Measurements from ENCODE around the gene NRXN3.
A peak's percentile ranks its signal among the peaks of the same experiment; 100 is the strongest.
"Not testable (repeated sequence)": the region's sequence is repeated elsewhere in the genome, so short reads cannot be mapped to it uniquely, and the experiment has no call there.

Gene NRXN3

DNA sequence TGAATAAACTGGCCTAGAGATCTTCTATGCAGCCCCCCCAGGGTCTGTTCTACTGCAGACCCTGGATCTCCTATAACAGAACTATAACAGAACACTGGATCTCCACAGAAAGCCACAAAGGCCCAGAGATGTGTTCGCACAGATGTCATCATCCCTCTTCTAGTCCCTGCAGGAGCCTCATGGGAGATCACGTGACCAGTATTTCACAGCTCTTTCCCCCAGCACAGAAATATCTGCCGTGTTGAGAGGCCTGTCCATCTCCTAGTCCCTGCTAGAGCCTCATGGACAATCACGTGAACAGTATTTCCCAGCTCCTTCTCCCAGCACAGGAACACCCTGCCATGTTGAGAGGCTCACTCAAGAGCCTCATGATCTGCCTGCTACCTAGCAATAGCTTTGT is 331.7 kb downstream of the NRXN3 start:
- DNase-seq = no peak

- no peak for DNase-seq
Measured at GRCh38 chr14:78508023-78508422, 337.9 kb downstream of the NRXN3 start.

DNA sequence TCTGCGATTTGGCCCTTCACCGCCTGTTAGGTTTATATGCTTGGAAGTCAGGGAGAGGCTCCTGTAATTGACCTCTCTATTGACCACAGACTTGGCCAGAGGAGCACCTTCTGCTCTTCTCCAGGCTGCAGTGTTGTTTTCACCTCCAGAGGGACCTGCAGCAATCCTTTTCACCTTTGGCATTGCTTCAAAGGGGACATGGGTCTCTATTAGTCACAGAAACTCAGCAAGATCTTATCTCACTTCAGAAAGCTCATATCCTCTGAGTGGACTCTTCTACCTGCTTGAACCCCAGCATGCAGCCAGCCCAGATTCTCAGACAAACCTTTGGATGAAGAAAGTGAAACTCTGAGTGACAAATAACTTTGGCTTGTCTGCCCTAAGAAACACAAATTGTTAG is 339.3 kb downstream of the NRXN3 start:
- DNase-seq = no peak

DNA sequence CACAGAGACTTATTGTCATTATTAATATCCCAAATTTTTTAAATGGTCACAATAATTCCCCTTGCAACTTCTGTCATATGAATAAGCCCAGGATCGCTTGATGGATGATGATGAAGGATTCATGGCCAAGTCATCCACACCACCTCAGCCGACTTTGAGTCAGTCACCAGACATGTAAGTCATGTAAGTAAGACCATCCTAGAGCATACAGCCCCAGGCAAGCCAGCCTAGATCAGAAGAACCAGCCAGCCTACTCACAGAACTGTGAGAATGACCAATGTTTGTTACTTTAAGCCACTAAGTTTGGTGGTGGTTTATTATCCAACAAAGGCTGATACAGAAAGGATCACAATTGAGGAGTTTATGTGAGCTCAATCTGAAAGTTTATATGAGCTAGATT is 341.8 kb downstream of the NRXN3 start:
- no peak for DNase-seq

DNA sequence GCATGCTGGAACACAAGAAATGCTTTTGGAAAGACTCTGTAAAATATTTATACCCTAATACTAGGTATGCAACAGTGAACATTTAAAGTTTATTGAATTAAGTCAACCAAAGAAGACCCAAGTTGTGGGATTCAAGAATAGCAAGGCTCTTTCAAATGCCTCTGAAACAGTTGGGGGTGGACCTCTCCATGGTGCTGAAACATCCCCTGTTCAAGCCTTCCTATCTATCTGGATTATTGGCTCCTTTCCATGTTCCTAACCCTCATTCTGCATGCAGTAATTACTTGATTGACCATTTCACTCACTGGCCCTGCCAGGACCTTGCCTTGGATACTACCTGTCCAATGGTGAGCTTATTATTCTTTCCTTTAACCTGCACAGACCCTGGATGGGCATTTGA is 349.7 kb downstream of the NRXN3 start:
- no peak for DNase-seq

- DNase-seq = no peak
Measured at GRCh38 chr14:78524196-78524595, 354.0 kb downstream of the NRXN3 start.

GRCh38 chr14:78524766-78525165 is 354.6 kb downstream of the NRXN3 start:
- no peak for DNase-seq

DNA sequence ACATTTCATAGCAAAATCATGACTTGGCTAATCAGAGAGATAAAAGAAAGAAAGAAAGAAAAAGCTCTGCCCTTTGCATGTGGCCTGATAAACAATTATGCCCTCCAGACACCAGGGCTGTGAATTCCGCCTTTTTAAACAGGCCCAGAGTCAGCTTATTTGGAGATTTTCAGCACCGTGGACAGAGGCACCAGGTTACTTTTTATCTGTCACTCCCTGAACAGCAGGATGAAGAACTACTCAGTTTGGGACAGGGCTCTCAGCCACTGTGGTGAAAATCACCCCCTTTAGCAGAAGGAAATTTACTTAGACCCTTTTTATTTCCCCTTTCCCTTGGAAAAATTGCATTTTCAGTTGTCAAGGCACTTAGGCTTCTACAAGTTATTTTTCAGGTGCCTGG is 359.9 kb downstream of the NRXN3 start:
- no peak for DNase-seq

DNA sequence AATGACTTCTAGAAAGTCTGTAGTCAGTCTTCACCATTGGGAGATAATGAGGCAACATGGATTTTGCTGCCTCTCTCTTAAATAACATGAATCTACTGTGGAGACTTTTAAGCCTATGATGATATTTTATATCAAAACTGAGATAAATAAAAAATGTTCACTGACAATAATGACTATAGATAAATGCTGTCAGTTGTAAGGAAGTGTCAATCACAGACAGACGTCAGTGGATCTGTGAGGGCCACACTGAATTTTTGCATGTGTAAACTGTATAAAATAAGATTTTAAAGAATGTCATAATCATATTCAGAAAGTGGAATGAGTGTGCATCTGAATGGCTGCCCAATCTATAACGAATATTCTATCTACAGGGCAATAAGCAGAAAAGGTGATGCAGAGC is 364.0 kb downstream of the NRXN3 start:
- no peak for DNase-seq

DNA sequence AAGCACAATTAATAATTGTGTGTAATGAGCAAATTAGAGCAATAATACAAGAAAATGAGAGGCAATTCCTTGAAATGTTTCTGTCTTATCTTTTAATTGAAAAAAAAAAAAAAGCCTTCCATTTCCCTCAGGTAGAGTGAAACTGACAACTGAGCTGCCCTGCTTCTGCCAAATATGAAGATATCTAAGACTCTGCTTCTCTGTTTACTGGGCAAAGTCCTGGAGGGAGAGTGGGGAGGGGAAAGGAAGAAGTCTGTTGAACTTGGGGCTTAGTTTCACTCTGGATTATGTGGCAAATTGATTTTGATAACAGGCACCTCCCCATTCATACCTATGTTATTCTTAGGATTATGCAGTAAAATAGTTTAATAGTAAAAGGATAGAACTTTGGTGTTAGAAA is 364.9 kb downstream of the NRXN3 start:
- no peak for DNase-seq

DNA sequence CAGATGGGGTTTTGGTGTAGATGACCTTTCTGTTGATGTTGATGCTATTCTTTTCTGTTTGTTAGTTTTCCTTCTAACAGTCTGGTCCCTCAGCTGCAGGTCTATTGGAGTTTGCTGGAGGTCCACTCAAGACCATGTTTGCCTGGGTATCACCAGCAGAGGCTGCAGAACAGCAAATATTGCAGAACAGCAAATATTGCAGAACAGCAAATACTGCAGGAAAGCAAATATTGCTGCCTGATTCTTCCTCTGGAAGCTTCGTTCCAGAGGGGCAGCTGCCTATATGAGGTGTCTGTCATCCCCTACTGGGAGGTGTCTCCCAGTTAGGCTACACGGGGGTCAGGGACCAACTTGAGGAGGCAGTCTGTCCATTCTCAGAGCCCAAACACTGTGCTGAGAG is 371.6 kb downstream of the NRXN3 start:
- not testable (repeated sequence) for DNase-seq

GRCh38 chr14:78543433-78543832 is 373.3 kb downstream of the NRXN3 start:
- DNase-seq = no peak

DNA sequence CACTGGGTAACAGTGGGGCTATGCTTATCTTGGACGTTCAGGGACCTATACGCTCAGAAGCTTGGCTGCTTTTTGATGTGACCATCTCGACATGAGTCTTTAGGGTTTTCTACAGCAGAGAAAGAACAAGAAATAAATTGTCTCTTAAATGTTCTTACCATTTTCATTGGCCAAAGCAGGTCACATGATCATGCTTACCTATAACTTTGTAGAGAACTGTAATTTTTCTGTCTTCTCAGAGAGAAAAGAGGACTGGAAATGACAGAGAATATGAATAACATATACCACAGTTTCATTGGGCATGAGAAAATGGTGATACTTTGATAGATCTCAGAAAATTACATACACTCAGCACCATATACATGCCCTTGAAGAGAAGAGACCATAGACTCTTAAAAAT is 390.9 kb downstream of the NRXN3 start:
- no peak for DNase-seq

GRCh38 chr14:78566026-78566858 is 396.1 kb downstream of the NRXN3 start:
- DNase-seq = peak; percentile 58

GRCh38 chr14:78566859-78567172 is 396.6 kb downstream of the NRXN3 start:
- no peak for DNase-seq

DNA sequence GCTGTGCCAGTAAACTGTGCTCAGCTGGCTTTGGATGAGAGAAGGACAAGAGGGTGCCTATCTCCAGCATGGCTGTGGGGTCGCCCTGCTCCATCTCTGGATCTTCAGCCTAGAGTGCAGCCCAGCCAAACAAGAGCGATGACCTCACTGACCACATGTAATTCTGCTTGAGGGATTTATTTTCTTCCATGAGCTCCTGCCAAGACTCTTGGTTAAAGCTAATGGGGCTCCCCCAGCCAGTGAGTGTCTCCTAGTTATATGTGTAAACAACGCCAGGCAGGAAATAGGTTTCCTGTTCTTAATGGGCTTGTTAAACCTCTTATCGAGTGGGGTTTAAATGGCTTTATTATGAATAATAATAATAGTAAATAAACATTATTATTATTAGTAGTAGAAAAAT is 397.2 kb downstream of the NRXN3 start:
- peak; percentile 39 for DNase-seq

DNA sequence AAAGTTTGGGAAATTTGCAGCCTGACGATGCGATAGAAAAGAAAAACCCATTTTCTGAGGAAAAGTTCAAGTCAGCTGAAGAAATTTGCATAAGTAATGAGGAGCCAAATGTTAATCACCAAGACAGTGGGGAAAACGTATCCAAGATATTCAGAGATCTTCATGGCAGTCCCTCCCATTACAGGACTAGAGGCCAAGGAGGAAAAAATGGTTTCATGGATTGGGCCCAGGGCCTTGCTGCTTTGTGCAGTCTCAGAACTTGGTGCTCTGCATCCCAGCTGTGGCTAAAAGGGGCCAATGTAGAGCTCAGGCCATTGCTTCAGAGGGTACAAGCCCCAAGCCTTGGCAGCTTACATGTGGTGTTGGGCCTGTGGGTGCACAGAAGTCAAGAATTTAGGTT is 403.6 kb downstream of the NRXN3 start:
- not testable (repeated sequence) for DNase-seq

- no peak for DNase-seq
Measured at GRCh38 chr14:78576437-78577166, 406.4 kb downstream of the NRXN3 start.

DNA sequence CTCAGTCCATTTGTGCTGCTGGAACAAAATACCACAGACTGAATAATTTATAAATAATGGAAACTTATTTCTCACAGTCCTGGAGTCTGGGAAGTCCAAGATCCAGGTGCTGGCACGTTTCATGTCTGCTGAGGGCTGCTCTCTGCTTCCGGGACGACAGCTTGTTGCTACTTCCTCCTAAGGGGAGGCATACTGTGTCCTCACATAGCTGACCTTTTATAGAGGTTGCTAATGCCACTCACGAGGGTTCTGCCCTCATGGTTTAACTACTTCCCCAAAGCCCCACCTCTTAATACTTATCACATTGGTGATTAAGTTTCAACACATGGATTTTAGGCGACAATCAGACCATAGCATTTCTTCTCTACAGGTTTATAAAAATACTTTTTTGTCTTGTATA is 411.1 kb downstream of the NRXN3 start:
- DNase-seq = no peak

DNA sequence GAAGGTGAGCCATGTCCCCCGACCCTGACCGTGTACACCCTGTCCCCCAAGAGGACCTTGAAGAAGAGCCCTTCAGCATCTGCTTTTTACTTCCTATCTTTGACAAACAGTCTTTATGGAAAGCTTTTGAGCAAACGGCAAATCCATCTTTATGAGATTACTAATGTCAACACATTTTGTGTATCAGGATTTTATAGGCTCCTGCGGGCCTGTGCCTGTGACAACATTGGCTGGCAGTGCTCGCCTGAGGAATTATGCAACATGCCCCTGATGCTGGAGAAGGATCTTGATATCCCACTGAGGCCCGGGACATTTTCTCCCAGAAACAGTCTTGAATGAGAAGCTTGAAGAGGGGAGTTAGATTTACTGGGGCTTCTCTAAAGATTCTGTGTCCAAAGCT is 416.5 kb downstream of the NRXN3 start:
- no peak for DNase-seq

- DNase-seq = no peak
Measured at GRCh38 chr14:78588906-78589305, 418.7 kb downstream of the NRXN3 start.

DNA sequence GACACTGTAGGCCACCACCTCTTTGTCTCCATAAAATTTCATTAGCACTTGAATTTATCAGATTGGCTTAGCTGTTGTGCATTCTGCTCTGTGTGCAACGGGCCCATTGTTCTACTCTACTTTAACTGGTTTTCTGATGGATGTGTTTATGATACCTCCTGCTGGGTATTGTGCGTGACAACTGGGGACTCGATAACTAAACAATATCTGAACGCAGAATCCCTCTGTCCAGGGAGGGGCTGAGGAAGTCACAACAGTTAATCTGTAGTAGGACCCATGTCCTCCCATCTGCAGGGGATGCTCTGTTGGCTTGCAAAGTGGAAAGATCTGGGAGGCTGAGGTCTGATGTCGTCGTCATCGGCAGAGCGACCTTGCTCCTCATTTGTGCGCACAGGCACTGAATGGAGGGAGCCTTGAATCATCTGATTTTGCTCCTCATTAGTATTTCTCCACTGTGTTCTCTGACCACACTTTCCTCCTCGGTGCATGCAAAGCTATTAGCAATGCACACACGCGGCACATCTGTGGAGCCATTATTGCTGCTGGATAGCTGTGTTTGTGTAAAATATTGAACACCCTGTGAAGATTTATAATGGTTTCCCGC is 422.5 kb downstream of the NRXN3 start:
- no peak for DNase-seq

DNA sequence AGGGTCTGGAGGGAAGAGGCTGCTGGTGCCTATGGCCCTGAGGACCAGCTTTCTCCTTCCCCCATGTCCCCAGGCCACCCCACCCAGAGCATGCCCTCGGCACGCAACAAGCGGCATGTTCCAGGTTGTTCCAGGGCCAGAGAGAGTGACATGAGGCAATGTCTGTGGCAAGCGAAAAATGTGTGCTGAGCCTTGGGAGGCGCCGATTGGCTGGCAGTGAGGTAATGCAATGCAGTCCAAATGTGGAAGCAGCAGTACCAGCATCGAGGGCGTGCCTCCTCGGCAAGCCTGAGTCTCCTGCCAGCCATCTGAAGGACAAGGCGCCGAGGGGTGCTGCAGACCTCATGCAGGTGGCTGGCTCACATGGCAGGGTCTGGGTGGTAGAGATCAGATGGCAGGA is 423.8 kb downstream of the NRXN3 start:
- DNase-seq = no peak

GRCh38 chr14:78595797-78596196 is 425.6 kb downstream of the NRXN3 start:
- DNase-seq = no peak

Measured in NCI-H2029 treated with DMSO at 0.1 percent for 48 hours (cell line).